CD14-positive monocyte (primary cell): ENCODE results near the gene ST7. TPM values are rescaled to one million over a fixed set of nuclear protein-coding genes. Genes with fewer than 3 reads are reported as not detected.

ENCODE experiments used
- DNase-seq, 3 donors: peaks; one replicate each; pipeline ENCODE4 v3.0.0-alpha.2; 2011 to 2022
- H2AFZ ChIP-seq: 2 replicates; pipeline ENCODE4 v1.6.0; 2012; ENCODE audit warnings: mild to moderate bottlenecking, low read depth, low read length, inconsistent platforms; ENCODE audit not compliant: insufficient read depth, poor library complexity, severe bottlenecking
- H3K27ac ChIP-seq, 2 donors: 1 replicate in 1 of 2; 2 replicates in 1 of 2; pipeline ENCODE4 v1.5.1; 2012 to 2013; ENCODE audit warnings: low read length in 2 of 2, control low read depth in 1 of 2, inconsistent platforms in 1 of 2, low read depth in 1 of 2, mild to moderate bottlenecking in 1 of 2
- H3K27me3 ChIP-seq, 2 donors: one replicate each; pipeline versions ENCODE4 v1.6.0 to v1.6.1; 2011 to 2013; ENCODE audit warnings: low read length in 2 of 2; ENCODE audit not compliant: control insufficient read depth in 2 of 2, insufficient read depth in 2 of 2
- H3K36me3 ChIP-seq, 2 donors: replicated peaks in 1 of 2; 1 replicate in 1 of 2; 2 replicates in 1 of 2; pipeline versions ENCODE4 v1.5.1 to v1.6.1; 2012 to 2013; ENCODE audit warnings: low read length in 2 of 2, control low read depth in 1 of 2, inconsistent platforms in 1 of 2, mild to moderate bottlenecking in 1 of 2; ENCODE audit not compliant: insufficient read depth in 2 of 2, control insufficient read depth in 1 of 2
- H3K4me1 ChIP-seq, 2 donors: 1 replicate in 1 of 2; 2 replicates in 1 of 2; pipeline versions ENCODE4 v1.5.1 to v1.6.1; 2012 to 2013; ENCODE audit warnings: low read length in 2 of 2, control low read depth in 1 of 2, inconsistent platforms in 1 of 2, mild to moderate bottlenecking in 1 of 2, moderate library complexity in 1 of 2; ENCODE audit not compliant: insufficient read depth in 2 of 2, control insufficient read depth in 1 of 2
- H3K4me2 ChIP-seq: replicated peaks from 2 replicates; pipeline ENCODE3; 2012; ENCODE audit warnings: low read length, moderate library complexity, mild to moderate bottlenecking; ENCODE audit not compliant: poor library complexity, severe bottlenecking; ENCODE audit errors: extremely low read depth
- H3K4me3 ChIP-seq, 3 experiments: fragments of 200-600 bp in 1 of 3; sonication (generic) in 1 of 3; replicated peaks in 1 of 3; 1 replicate in 2 of 3; 2 replicates in 1 of 3; pipeline ENCODE4 v1.5.1; 2011 to 2013; ENCODE audit warnings: low read length in 3 of 3, mild to moderate bottlenecking in 3 of 3, control low read depth in 2 of 3, low read depth in 2 of 3, inconsistent platforms in 1 of 3, moderate library complexity in 1 of 3
- H3K79me2 ChIP-seq: 2 replicates; pipeline ENCODE4 v1.6.0; 2012; ENCODE audit warnings: mild to moderate bottlenecking, control low read depth, inconsistent platforms, low read length, moderate library complexity; ENCODE audit not compliant: insufficient read depth
- H3K9ac ChIP-seq: 2 replicates; pipeline ENCODE4 v1.6.0; 2017; ENCODE audit warnings: low read length, mild to moderate bottlenecking; ENCODE audit not compliant: insufficient read depth, poor library complexity, severe bottlenecking
- H3K9me3 ChIP-seq, 2 donors: replicated peaks in 1 of 2; 1 replicate in 1 of 2; 2 replicates in 1 of 2; pipeline versions ENCODE4 v1.5.1 to v1.6.1; 2012 to 2013; ENCODE audit warnings: low read length in 2 of 2, control low read depth in 1 of 2; ENCODE audit not compliant: control insufficient read depth in 1 of 2, insufficient read depth in 1 of 2
- H4K20me1 ChIP-seq: 2 replicates; pipeline ENCODE4 v1.6.0; 2012; ENCODE audit warnings: mild to moderate bottlenecking, low read length, control low read depth, moderate library complexity; ENCODE audit not compliant: insufficient read depth
- H3K27ac Mint-ChIP-seq, 7 donors: one replicate each; pipeline ENCODE4 v1.8.0; 2020; ENCODE audit warnings: mild to moderate bottlenecking in 7 of 7, mixed read lengths in 7 of 7, moderate library complexity in 6 of 7, inconsistent platforms in 2 of 7
- H3K27me3 Mint-ChIP-seq, 3 donors: one replicate each; pipeline ENCODE4 v1.8.0; 2021 to 2022; ENCODE audit warnings: low read depth in 3 of 3, mild to moderate bottlenecking in 3 of 3, mixed read lengths in 3 of 3, moderate library complexity in 3 of 3, inconsistent platforms in 1 of 3
- H3K36me3 Mint-ChIP-seq, 2 donors: one replicate each; pipeline ENCODE4 v1.8.0; 2020; ENCODE audit warnings: mixed read lengths in 2 of 2, inconsistent platforms in 1 of 2, mild to moderate bottlenecking in 1 of 2
- H3K4me1 Mint-ChIP-seq: one replicate; pipeline ENCODE4 v1.8.0; 2020; ENCODE audit warnings: mild to moderate bottlenecking, mixed read lengths
- H3K4me3 Mint-ChIP-seq, 2 donors: one replicate each; pipeline ENCODE4 v1.8.0; 2020; ENCODE audit warnings: mild to moderate bottlenecking in 2 of 2, mixed read lengths in 2 of 2, moderate library complexity in 1 of 2
- H3K9me3 Mint-ChIP-seq, 7 donors: one replicate each; pipeline ENCODE4 v1.8.0; 2020 to 2022; ENCODE audit warnings: mixed read lengths in 7 of 7, mild to moderate bottlenecking in 6 of 7, moderate library complexity in 6 of 7, inconsistent platforms in 2 of 7
- WGBS: methylation state at CpG from one replicate; pipeline ENCODE4 v1.1.5; 2013; ENCODE audit warnings: missing lambda C conversion rate; ENCODE audit not compliant: insufficient coverage; 5-methylcytosine and 5-hydroxymethylcytosine counted together
- intact Hi-C, 2 donors: fragments of 100-400 bp; cut with micrococcal nuclease; formaldehyde crosslinking; loops; one replicate each; pipeline versions ENCODE4 v1.15.0 to v1.15.1; 2023
- polyA plus RNA-seq, 3 donors: library from polyadenylated mRNA; depleted of rRNA in 1 of 3; unstranded in 2 of 3; stranded (reverse) in 1 of 3; fragments of 300-500 nt in 2 of 3; fragments of >200 nt in 1 of 3; fragmentation: Illumina TruSeq in 2 of 3; gene quantifications; 1 replicate in 2 of 3; 2 replicates in 1 of 3; pipeline ENCODE4 v1.2.3, GENCODE V29; 2012 to 2021
- TF ChIP-seq, protein P1 (sequence below): fragments of 200-600 bp; IDR thresholded peaks from one replicate; pipeline ENCODE4 v1.8.0; 2022; ENCODE audit warnings: antibody characterized with exemption, mild to moderate bottlenecking

The ST7 gene
- polyA plus RNA-seq, 3 donors = 3.6 to 5.5 (median 4.1) TPM

DNA sequence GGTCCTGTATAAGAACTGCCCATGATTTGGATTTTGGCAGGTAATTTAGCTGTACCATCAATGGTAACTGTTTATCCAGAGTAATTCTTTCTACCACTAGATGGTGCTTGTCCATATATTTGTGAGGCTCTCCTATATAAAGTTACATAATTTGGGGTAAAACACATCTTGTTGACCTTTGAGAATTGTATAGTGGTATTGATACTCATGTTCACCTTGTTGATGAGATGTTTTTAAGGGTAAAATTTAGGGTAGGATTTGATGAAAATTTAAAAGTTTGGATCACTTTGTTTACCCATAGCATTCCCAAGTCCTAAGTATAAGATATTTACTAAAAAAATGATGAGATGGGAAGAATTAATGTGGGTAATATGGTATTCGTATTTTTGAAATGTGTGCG is 31.6 kb downstream of the ST7 start:
- Mint-ChIP-seq H3K36me3 (peaks cover 0 to 2% of the 10 kb centered on the region in 2 donors), H3K27me3 (peaks cover 0 to 1% (median 0%) of the 10 kb centered on the region in 3 donors), H3K4me1 (peaks cover 28% of the 10 kb centered on the region), H3K9me3 (no peaks in the 10 kb centered on the region), H3K4me3 (no peak overlapping the region), H3K27ac (no peak overlapping the region)
- no peaks in the 10 kb centered on the region for H3K9me3 ChIP-seq
- TF ChIP-seq, protein P1, sequence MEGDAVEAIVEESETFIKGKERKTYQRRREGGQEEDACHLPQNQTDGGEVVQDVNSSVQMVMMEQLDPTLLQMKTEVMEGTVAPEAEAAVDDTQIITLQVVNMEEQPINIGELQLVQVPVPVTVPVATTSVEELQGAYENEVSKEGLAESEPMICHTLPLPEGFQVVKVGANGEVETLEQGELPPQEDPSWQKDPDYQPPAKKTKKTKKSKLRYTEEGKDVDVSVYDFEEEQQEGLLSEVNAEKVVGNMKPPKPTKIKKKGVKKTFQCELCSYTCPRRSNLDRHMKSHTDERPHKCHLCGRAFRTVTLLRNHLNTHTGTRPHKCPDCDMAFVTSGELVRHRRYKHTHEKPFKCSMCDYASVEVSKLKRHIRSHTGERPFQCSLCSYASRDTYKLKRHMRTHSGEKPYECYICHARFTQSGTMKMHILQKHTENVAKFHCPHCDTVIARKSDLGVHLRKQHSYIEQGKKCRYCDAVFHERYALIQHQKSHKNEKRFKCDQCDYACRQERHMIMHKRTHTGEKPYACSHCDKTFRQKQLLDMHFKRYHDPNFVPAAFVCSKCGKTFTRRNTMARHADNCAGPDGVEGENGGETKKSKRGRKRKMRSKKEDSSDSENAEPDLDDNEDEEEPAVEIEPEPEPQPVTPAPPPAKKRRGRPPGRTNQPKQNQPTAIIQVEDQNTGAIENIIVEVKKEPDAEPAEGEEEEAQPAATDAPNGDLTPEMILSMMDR = peak; percentile 83
- H3K4me1 ChIP-seq = peaks cover 6 to 15% of the 10 kb centered on the region in 2 donors
- WGBS = no CpG with 5 or more reads among the region's 2 CpGs
- no peaks in the 10 kb centered on the region for H3K36me3 ChIP-seq
- no peak overlapping the region for H2AFZ ChIP-seq
- no peaks in the 10 kb centered on the region for H3K27me3 ChIP-seq
- no peak overlapping the region for H3K4me3 ChIP-seq
- H4K20me1 ChIP-seq = no peaks in the 10 kb centered on the region
- no peak overlapping the region for H3K27ac ChIP-seq
- no peak overlapping the region for H3K4me2 ChIP-seq
- H3K79me2 ChIP-seq = no peaks in the 10 kb centered on the region
- intact Hi-C loops = loop anchor here in 1 of 2 donors (10.0 kb wide), 1 partner anchor 130 kb away; no protein-coding TSS in a partner anchor
- DNase-seq = peak in 2 of 3 donors; percentile 21 to 31
- no peak overlapping the region for H3K9ac ChIP-seq

DNA sequence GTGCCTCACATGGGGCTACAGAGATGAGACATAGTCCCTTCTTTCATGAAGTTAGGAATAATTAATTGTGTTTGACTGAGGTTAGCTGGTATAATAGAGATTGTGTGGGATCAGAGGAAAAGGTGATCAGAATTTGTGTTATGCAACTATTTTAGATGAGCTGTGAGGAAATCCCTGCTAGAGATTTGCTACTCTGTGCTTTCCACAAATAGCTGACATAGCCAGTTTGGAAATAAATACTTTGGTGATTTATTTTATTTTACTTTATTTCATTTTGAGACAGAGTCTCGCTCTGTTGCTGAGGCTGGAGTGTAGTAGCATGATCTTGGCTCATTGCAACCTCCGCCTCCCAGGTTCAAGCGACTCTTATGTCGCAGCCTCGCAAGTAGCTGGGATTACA is 32.3 kb downstream of the ST7 start:
- TF ChIP-seq, protein P1 = no peak
- Mint-ChIP-seq H3K27me3 (peaks cover 0 to 1% (median 0%) of the 10 kb centered on the region in 3 donors), H3K9me3 (peaks cover 0 to under 1% (median 0%) of the 10 kb centered on the region in 7 donors), H3K36me3 (peaks cover 0 to 2% of the 10 kb centered on the region in 2 donors), H3K4me1 (peaks cover 28% of the 10 kb centered on the region), H3K27ac (no peak overlapping the region), H3K4me3 (no peak overlapping the region)
- Histone ChIP-seq H3K27me3 (no peaks in the 10 kb centered on the region), H3K4me2 (no peak overlapping the region), H3K9me3 (no peaks in the 10 kb centered on the region), H3K9ac (no peak overlapping the region), H3K79me2 (no peaks in the 10 kb centered on the region), H3K4me3 (no peak overlapping the region), H3K4me1 (peaks cover 6 to 15% of the 10 kb centered on the region in 2 donors), H3K36me3 (no peaks in the 10 kb centered on the region), H3K27ac (no peak overlapping the region), H2AFZ (no peak overlapping the region), H4K20me1 (no peaks in the 10 kb centered on the region)
- intact Hi-C loops = loop anchor here in 1 of 2 donors (10.0 kb wide), 1 partner anchor 129 kb away; no protein-coding TSS in a partner anchor
- WGBS = 100% methylated on average over 2 of the region's 5 CpGs
- DNase-seq = no peak
